OCI-LY3 (cell line): Measurements from ENCODE around the gene ZNF592.

Experiments used
- H2AFZ ChIP-seq: fragments of 200-600, 300-600 bp; shearing (Covaris generic); 2 replicates; pipeline ENCODE4 v1.6.0; 2014; ENCODE audit warnings: antibody characterized with exemption, low read depth, low read length
- H3K27ac ChIP-seq: fragments of 200-600, 300-600 bp; sonication (generic); 2 replicates; pipeline ENCODE4 v1.5.1; 2014; ENCODE audit warnings: mild to moderate bottlenecking, low read length, moderate library complexity, mixed read lengths
- H3K27me3 ChIP-seq: fragments of 200-600, 300-600 bp; sonication (generic); 2 replicates; pipeline ENCODE4 v1.6.1; 2014; ENCODE audit warnings: low read depth, low read length, mixed read lengths
- H3K36me3 ChIP-seq: fragments of 200-600, 300-600 bp; sonication (generic); replicated peaks from 2 replicates; pipeline ENCODE3; 2014; ENCODE audit warnings: low read depth, low read length, mixed read lengths
- H3K4me1 ChIP-seq: fragments of 300-600, 200-600 bp; sonication (generic); 2 replicates; pipeline ENCODE4 v1.6.1; 2014; ENCODE audit warnings: low read length, mixed read lengths
- H3K4me2 ChIP-seq: fragments of 200-600, 300-600 bp; sonication (generic); 2 replicates; pipeline ENCODE4 v1.6.1; 2014; ENCODE audit warnings: low read length, mixed read lengths
- H3K4me3 ChIP-seq: fragments of 300-600, 200-600 bp; sonication (generic); 2 replicates; pipeline ENCODE4 v1.5.1; 2014; ENCODE audit warnings: antibody characterized with exemption, mild to moderate bottlenecking, low read length, moderate library complexity
- H3K79me2 ChIP-seq: fragments of 300-600, 200-600 bp; shearing (Covaris generic); 2 replicates; pipeline ENCODE4 v1.6.1; 2014; ENCODE audit warnings: mild to moderate bottlenecking, low read length, mixed read lengths
- H3K9ac ChIP-seq: fragments of 300-600, 200-600 bp; shearing (Covaris generic); 2 replicates; pipeline ENCODE4 v1.6.0; 2014; ENCODE audit warnings: mild to moderate bottlenecking, low read length, moderate library complexity
- H3K9me3 ChIP-seq: fragments of 200-600, 300-600 bp; shearing (Covaris generic); 2 replicates; pipeline ENCODE4 v1.6.1; 2014; ENCODE audit warnings: low read length, mixed read lengths; ENCODE audit not compliant: insufficient read depth
- H4K20me1 ChIP-seq: fragments of 200-600, 300-600 bp; sonication (generic); 2 replicates; pipeline ENCODE4 v1.6.1; 2016; ENCODE audit warnings: low read length, mixed read lengths; ENCODE audit not compliant: insufficient read depth
- EZH2phosphoT487 ChIP-seq: fragments of 200-600 bp; shearing (Covaris generic); IDR thresholded peaks from 2 replicates; pipeline ENCODE4 v1.6.1; 2018; ENCODE audit warnings: antibody characterized with exemption, mixed run types, low read depth
- TF ChIP-seq, protein P1 (sequence below): fragments of 200-600, 300-600 bp; sonication (generic); IDR thresholded peaks from 2 replicates; pipeline ENCODE4 v1.5.1; 2014; ENCODE audit warnings: antibody characterized with exemption, low read length, low read depth

The ZNF592 gene

DNA sequence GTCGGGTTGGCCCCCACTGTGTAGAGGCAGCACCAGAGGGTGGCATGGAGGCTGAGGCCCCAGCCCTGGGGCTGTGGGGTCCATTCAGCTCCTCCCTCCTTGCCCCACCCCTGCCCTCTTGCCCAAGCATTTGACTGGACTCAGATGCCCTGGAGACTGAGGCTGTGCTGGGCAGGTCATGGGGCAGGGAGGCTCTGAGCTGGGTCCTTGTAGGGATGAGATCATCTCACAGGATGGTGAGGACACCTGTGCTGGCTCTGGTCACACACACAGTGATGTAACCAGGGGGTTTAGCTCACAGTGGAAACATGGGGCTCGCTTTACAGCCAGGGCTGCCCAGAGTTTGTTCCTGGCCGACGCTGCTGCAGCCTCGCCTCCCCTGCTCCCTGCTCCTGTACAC is 86.6 kb downstream of the ZNF592 start:
- Histone ChIP-seq H3K9ac (no peak overlapping the region), H3K27ac (no peak overlapping the region), H3K9me3 (no peaks in the 10 kb centered on the region), H3K79me2 (no peaks in the 10 kb centered on the region), H3K27me3 (no peaks in the 10 kb centered on the region), H4K20me1 (no peaks in the 10 kb centered on the region), H3K36me3 (no peaks in the 10 kb centered on the region), H2AFZ (no peak overlapping the region), H3K4me2 (no peak overlapping the region), H3K4me1 (peaks cover 9% of the 10 kb centered on the region), H3K4me3 (no peak overlapping the region)
- TF ChIP-seq EZH2phosphoT487: no peak
- TF ChIP-seq, protein P1, sequence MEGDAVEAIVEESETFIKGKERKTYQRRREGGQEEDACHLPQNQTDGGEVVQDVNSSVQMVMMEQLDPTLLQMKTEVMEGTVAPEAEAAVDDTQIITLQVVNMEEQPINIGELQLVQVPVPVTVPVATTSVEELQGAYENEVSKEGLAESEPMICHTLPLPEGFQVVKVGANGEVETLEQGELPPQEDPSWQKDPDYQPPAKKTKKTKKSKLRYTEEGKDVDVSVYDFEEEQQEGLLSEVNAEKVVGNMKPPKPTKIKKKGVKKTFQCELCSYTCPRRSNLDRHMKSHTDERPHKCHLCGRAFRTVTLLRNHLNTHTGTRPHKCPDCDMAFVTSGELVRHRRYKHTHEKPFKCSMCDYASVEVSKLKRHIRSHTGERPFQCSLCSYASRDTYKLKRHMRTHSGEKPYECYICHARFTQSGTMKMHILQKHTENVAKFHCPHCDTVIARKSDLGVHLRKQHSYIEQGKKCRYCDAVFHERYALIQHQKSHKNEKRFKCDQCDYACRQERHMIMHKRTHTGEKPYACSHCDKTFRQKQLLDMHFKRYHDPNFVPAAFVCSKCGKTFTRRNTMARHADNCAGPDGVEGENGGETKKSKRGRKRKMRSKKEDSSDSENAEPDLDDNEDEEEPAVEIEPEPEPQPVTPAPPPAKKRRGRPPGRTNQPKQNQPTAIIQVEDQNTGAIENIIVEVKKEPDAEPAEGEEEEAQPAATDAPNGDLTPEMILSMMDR: no peak

DNA sequence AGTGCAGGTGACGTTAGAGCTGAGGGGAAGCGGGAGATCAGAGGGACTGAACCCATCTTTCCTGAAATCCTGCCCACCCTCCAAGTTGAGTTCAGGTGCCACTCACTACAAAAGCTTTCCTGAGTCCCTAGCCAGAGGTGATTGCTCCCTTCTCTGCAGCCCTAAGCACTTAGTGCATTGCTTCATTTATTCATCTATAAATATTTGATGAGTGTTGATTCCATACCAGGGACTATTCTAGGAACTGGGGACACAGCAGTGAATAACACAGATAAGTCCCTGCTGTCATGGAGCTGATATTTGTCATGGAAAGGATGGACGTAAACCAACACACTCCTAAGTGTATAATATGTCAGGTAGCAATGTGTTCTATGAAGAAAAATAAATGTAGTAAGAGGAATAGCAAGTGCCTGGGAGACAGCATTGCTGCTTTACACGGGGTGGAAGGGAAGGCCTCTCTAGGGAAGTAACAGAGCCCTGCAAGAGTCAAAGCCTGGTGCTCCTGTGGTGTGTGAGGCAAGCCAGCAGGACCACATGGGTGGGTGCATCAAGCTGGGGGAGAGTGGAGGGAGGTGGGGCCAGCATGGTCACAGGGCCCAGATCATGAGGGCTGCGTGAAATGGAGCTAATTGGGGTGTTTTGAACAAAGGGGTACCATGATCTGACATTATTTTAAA is 87.4 kb downstream of the ZNF592 start:
- Histone ChIP-seq H3K4me3 (no peak overlapping the region), H3K9me3 (no peaks in the 10 kb centered on the region), H3K9ac (no peak overlapping the region), H3K27ac (no peak overlapping the region), H3K4me1 (peaks cover 6% of the 10 kb centered on the region; the same call in 1 of the 2 replicates), H4K20me1 (no peaks in the 10 kb centered on the region), H3K79me2 (no peaks in the 10 kb centered on the region), H3K36me3 (no peaks in the 10 kb centered on the region), H3K27me3 (no peaks in the 10 kb centered on the region), H2AFZ (no peak overlapping the region), H3K4me2 (no peak overlapping the region)
- TF ChIP-seq, protein P1: no peak
- TF ChIP-seq EZH2phosphoT487: no peak

DNA sequence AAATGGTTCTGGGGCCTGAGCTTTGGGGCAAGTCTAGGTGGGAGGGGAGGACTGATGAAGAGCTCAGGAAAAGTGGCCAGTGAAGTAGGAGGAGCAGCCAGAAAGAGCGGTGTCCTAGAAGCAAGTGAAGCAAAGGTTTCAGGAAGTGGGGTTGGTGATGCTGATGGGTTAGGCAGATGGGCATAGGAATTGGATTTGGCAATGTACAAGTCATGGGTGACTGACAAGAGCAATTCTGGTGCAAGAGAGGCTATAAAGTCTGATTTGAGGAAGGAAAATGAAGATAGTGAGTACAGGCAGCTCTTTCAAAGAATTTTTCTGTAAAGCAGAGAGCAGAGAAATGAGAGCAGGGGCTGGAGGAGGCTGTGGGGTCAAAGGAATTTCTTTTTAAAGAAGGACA is 88.5 kb downstream of the ZNF592 start:
- Histone ChIP-seq H3K9me3 (no peaks in the 10 kb centered on the region), H3K4me1 (peaks cover 6% of the 10 kb centered on the region; the same call in 1 of the 2 replicates), H3K79me2 (no peaks in the 10 kb centered on the region), H3K36me3 (no peaks in the 10 kb centered on the region), H4K20me1 (no peaks in the 10 kb centered on the region), H3K27me3 (no peaks in the 10 kb centered on the region), H3K27ac (no peak overlapping the region), H3K9ac (no peak overlapping the region), H3K4me2 (no peak overlapping the region), H2AFZ (no peak overlapping the region), H3K4me3 (no peak overlapping the region)
- TF ChIP-seq EZH2phosphoT487: no peak
- TF ChIP-seq, protein P1: no peak

DNA sequence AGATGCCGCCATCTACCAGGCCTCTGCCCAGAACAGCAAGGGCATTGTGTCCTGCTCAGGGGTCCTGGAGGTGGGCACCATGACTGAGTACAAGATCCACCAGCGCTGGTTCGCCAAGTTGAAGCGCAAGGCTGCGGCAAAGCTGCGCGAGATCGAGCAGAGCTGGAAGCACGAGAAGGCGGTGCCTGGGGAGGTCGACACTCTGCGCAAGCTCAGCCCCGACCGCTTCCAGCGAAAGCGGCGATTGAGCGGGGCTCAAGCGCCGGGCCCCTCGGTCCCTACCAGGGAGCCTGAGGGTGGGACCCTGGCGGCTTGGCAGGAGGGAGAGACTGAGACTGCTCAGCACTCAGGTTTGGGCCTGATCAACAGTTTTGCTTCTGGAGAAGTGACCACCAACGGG is 91.3 kb downstream of the ZNF592 start:
- Histone ChIP-seq H2AFZ (no peak overlapping the region), H3K27ac (no peak overlapping the region), H3K4me3 (no peak overlapping the region), H3K9me3 (no peaks in the 10 kb centered on the region), H3K9ac (no peak overlapping the region), H3K27me3 (no peaks in the 10 kb centered on the region), H3K36me3 (no peaks in the 10 kb centered on the region), H3K4me1 (peaks cover 6% of the 10 kb centered on the region; the same call in 1 of the 2 replicates), H4K20me1 (no peaks in the 10 kb centered on the region), H3K4me2 (no peak overlapping the region), H3K79me2 (no peaks in the 10 kb centered on the region)
- TF ChIP-seq, protein P1: no peak
- TF ChIP-seq EZH2phosphoT487: no peak
